ENCODE measurements around the gene CEMIP. TPM values are rescaled to one million over a fixed set of nuclear protein-coding genes. Genes with fewer than 3 reads are reported as not detected.

CEMIP gene
- total RNA-seq, result under 1 TPM; 0.04 to 0.05 TPM

- ATAC-seq (replicated peaks), result peak; percentile 81
- Mint-ChIP-seq H3K9me3 (no peaks in the 10 kb centered on the region), H3K27ac (no peak within 1 kb of the TSS), H3K4me3 (peak within 1 kb of the TSS; percentile 60), H3K27me3 (peaks cover 33% of the 10 kb centered on the region), H3K36me3 (ENCODE audit: low read depth) (no peaks in the 10 kb centered on the region), H3K4me1 (peaks cover 3% of the 10 kb centered on the region)
Observed at GRCh38 chr15:80778964-80779657, at the start of gene CEMIP. CEMIP (plus strand) TSS chr15:80779370; CDS start chr15:80873880, 94,510 bp downstream.

- ATAC-seq (replicated peaks), result no peak
- Mint-ChIP-seq H3K36me3 (ENCODE audit: low read depth) (no peaks in the 10 kb centered on the region), H3K4me3 (no peak overlapping the region), H3K4me1 (peaks cover 1% of the 10 kb centered on the region), H3K27ac (no peak overlapping the region), H3K27me3 (no peaks in the 10 kb centered on the region), H3K9me3 (no peaks in the 10 kb centered on the region)
Observed at GRCh38 chr15:80730387-80730786, 48.8 kb upstream of the CEMIP start.

GRCh38 chr15:80730926-80731325, 48.2 kb upstream of the CEMIP start:
- Mint-ChIP-seq H3K4me3 (no peak overlapping the region), H3K9me3 (no peaks in the 10 kb centered on the region), H3K36me3 (ENCODE audit: low read depth) (no peaks in the 10 kb centered on the region), H3K4me1 (peaks cover 5% of the 10 kb centered on the region), H3K27me3 (no peaks in the 10 kb centered on the region), H3K27ac (no peak overlapping the region)
- ATAC-seq (replicated peaks), result no peak

GRCh38 chr15:80732167-80732566, 47.0 kb upstream of the CEMIP start:
- ATAC-seq (replicated peaks), result no peak
- H3K9me3 Mint-ChIP-seq, result no peaks in the 10 kb centered on the region
- peaks cover 5% of the 10 kb centered on the region for H3K4me1 Mint-ChIP-seq
- no peaks in the 10 kb centered on the region for H3K27me3 Mint-ChIP-seq
- H3K4me3 Mint-ChIP-seq, result no peak overlapping the region
- no peak overlapping the region for H3K27ac Mint-ChIP-seq
- no peaks in the 10 kb centered on the region for H3K36me3 Mint-ChIP-seq (ENCODE audit: low read depth)

GRCh38 chr15:80732818-80733217, 46.4 kb upstream of the CEMIP start:
- peaks cover 5% of the 10 kb centered on the region for H3K4me1 Mint-ChIP-seq
- H3K36me3 Mint-ChIP-seq (ENCODE audit: low read depth), result no peaks in the 10 kb centered on the region
- H3K27ac Mint-ChIP-seq, result no peak overlapping the region
- no peaks in the 10 kb centered on the region for H3K27me3 Mint-ChIP-seq
- no peaks in the 10 kb centered on the region for H3K9me3 Mint-ChIP-seq
- no peak for ATAC-seq (replicated peaks)
- no peak overlapping the region for H3K4me3 Mint-ChIP-seq

GRCh38 chr15:80733460-80733859, 45.7 kb upstream of the CEMIP start:
- H3K9me3 Mint-ChIP-seq, result no peaks in the 10 kb centered on the region
- peaks cover 5% of the 10 kb centered on the region for H3K4me1 Mint-ChIP-seq
- ATAC-seq (replicated peaks), result no peak
- no peaks in the 10 kb centered on the region for H3K36me3 Mint-ChIP-seq (ENCODE audit: low read depth)
- H3K27ac Mint-ChIP-seq, result no peak overlapping the region
- no peak overlapping the region for H3K4me3 Mint-ChIP-seq
- no peaks in the 10 kb centered on the region for H3K27me3 Mint-ChIP-seq

GRCh38 chr15:80735344-80735743, 43.8 kb upstream of the CEMIP start:
- Mint-ChIP-seq H3K4me3 (no peak overlapping the region), H3K27me3 (no peaks in the 10 kb centered on the region), H3K27ac (no peak overlapping the region), H3K4me1 (peaks cover 5% of the 10 kb centered on the region), H3K9me3 (no peaks in the 10 kb centered on the region), H3K36me3 (ENCODE audit: low read depth) (no peaks in the 10 kb centered on the region)
- no peak for ATAC-seq (replicated peaks)

GRCh38 chr15:80736560-80736959, 42.6 kb upstream of the CEMIP start:
- Mint-ChIP-seq H3K4me1 (peaks cover 5% of the 10 kb centered on the region), H3K27me3 (no peaks in the 10 kb centered on the region), H3K27ac (no peak overlapping the region), H3K9me3 (no peaks in the 10 kb centered on the region), H3K36me3 (ENCODE audit: low read depth) (no peaks in the 10 kb centered on the region), H3K4me3 (no peak overlapping the region)
- no peak for ATAC-seq (replicated peaks)

GRCh38 chr15:80739919-80740318, 39.3 kb upstream of the CEMIP start:
- no peak for ATAC-seq (replicated peaks)
- no peaks in the 10 kb centered on the region for H3K27me3 Mint-ChIP-seq
- peaks cover 5% of the 10 kb centered on the region for H3K4me1 Mint-ChIP-seq
- no peaks in the 10 kb centered on the region for H3K9me3 Mint-ChIP-seq
- H3K4me3 Mint-ChIP-seq, result no peak overlapping the region
- no peaks in the 10 kb centered on the region for H3K36me3 Mint-ChIP-seq (ENCODE audit: low read depth)
- no peak overlapping the region for H3K27ac Mint-ChIP-seq

- no peak overlapping the region for H3K4me3 Mint-ChIP-seq
- no peak for ATAC-seq (replicated peaks)
Observed at GRCh38 chr15:80742081-80742480, 37.1 kb upstream of the CEMIP start.

GRCh38 chr15:80743189-80743833, 35.9 kb upstream of the CEMIP start:
- Mint-ChIP-seq H3K36me3 (ENCODE audit: low read depth) (no peaks in the 10 kb centered on the region), H3K4me1 (no peaks in the 10 kb centered on the region), H3K27me3 (no peaks in the 10 kb centered on the region), H3K9me3 (peaks cover 3% of the 10 kb centered on the region), H3K27ac (no peak overlapping the region), H3K4me3 (no peak overlapping the region)
- no peak for ATAC-seq (replicated peaks)

More at GRCh38 chr15:80742081-80742480, 37.1 kb upstream of the CEMIP start:
- H3K9me3 Mint-ChIP-seq, result peaks cover 3% of the 10 kb centered on the region
- no peaks in the 10 kb centered on the region for H3K27me3 Mint-ChIP-seq
- H3K4me1 Mint-ChIP-seq, result no peaks in the 10 kb centered on the region
- no peak overlapping the region for H3K27ac Mint-ChIP-seq
- no peaks in the 10 kb centered on the region for H3K36me3 Mint-ChIP-seq (ENCODE audit: low read depth)

GRCh38 chr15:80744415-80744814, 34.8 kb upstream of the CEMIP start:
- ATAC-seq (replicated peaks), result no peak
- Mint-ChIP-seq H3K4me1 (no peaks in the 10 kb centered on the region), H3K36me3 (ENCODE audit: low read depth) (peaks cover under 1% of the 10 kb centered on the region), H3K4me3 (no peak overlapping the region), H3K27me3 (no peaks in the 10 kb centered on the region), H3K9me3 (peaks cover 3% of the 10 kb centered on the region), H3K27ac (no peak overlapping the region)

GRCh38 chr15:80744826-80745225, 34.3 kb upstream of the CEMIP start:
- Mint-ChIP-seq H3K4me1 (no peaks in the 10 kb centered on the region), H3K27me3 (no peaks in the 10 kb centered on the region), H3K27ac (no peak overlapping the region), H3K36me3 (ENCODE audit: low read depth) (peaks cover 4% of the 10 kb centered on the region), H3K9me3 (peaks cover 3% of the 10 kb centered on the region), H3K4me3 (no peak overlapping the region)
- no peak for ATAC-seq (replicated peaks)

- Mint-ChIP-seq H3K4me1 (no peaks in the 10 kb centered on the region), H3K9me3 (peaks cover 3% of the 10 kb centered on the region), H3K36me3 (ENCODE audit: low read depth) (peaks cover 14% of the 10 kb centered on the region), H3K4me3 (no peak overlapping the region), H3K27ac (no peak overlapping the region), H3K27me3 (no peaks in the 10 kb centered on the region)
- no peak for ATAC-seq (replicated peaks)
Observed at GRCh38 chr15:80745888-80746287, 33.3 kb upstream of the CEMIP start.

- no peak overlapping the region for H3K27ac Mint-ChIP-seq
- peaks cover 3% of the 10 kb centered on the region for H3K9me3 Mint-ChIP-seq
- no peak overlapping the region for H3K4me3 Mint-ChIP-seq
- peaks cover 18% of the 10 kb centered on the region for H3K36me3 Mint-ChIP-seq (ENCODE audit: low read depth)
- ATAC-seq (replicated peaks), result no peak
- no peaks in the 10 kb centered on the region for H3K4me1 Mint-ChIP-seq
- no peaks in the 10 kb centered on the region for H3K27me3 Mint-ChIP-seq
Observed at GRCh38 chr15:80747317-80748053, 31.7 kb upstream of the CEMIP start.

Data from activated T-helper 17 cell treated with anti-CD3 and anti-CD28 coated beads, Interleukin-2, amount 50 U/mL, for 72 hours (primary cell).